SK-N-MC (cell line): ENCODE measurements around the gene BIK.

ENCODE experiments used
- EZH2 ChIP-seq: fragments of 200-600 bp; sonication (generic); IDR thresholded peaks from one replicate; pipeline ENCODE4 v1.6.1; 2017; ENCODE audit warnings: antibody characterized with exemption
- POLR2AphosphoS5 ChIP-seq: IDR thresholded peaks from 2 replicates; pipeline ENCODE4 v1.6.1; 2012; ENCODE audit warnings: mild to moderate bottlenecking, low read depth, low read length, borderline replicate concordance

GRCh38 chr22:43116932-43117331 is 6.4 kb downstream of the BIK start:
- TF ChIP-seq EZH2 (no peak), POLR2AphosphoS5 (no peak)
